WTC11 (cell line): ENCODE results near the gene EVA1C. TPM values are rescaled to one million over a fixed set of nuclear protein-coding genes. Genes with fewer than 3 reads are reported as not detected.

ENCODE experiments used
- ATAC-seq: fragments of 200-7000 bp; cut with Tn5 transposase; 2 replicates; pipeline ENCODE4 v1.10.0; 2021; ENCODE audit warnings: mild to moderate bottlenecking, moderate library complexity
- CTCF ChIA-PET: fragments of 300-600 bp; sonication (Branson Sonifier 250); formaldehyde crosslinking; loops from one replicate; lab custom pipeline; 2021; ENCODE audit warnings: antibody characterized with exemption; lab: Charles Lee
- POLR2A ChIA-PET: fragments of 350-600 bp; sonication (Branson Sonifier 250); formaldehyde crosslinking; loops from one replicate; lab custom pipeline; 2021; ENCODE audit warnings: antibody characterized with exemption; lab: Charles Lee
- DNase-seq: peaks from one replicate; pipeline ENCODE4 v3.0.0; 2021; ENCODE audit warnings: low spot score
- H3K27ac Mint-ChIP-seq: 2 replicates; pipeline ENCODE4 v1.8.0; 2021; ENCODE audit warnings: mixed read lengths
- H3K27me3 Mint-ChIP-seq: 2 replicates; pipeline ENCODE4 v1.8.0; 2021; ENCODE audit warnings: low read depth, mild to moderate bottlenecking, moderate library complexity, mixed read lengths
- H3K36me3 Mint-ChIP-seq: 2 replicates; pipeline ENCODE4 v1.8.0; 2021; ENCODE audit warnings: mixed read lengths
- H3K4me1 Mint-ChIP-seq: 2 replicates; pipeline ENCODE4 v1.8.0; 2022; ENCODE audit warnings: mixed read lengths
- H3K4me3 Mint-ChIP-seq: 2 replicates; pipeline ENCODE4 v1.8.0; 2021; ENCODE audit warnings: mild to moderate bottlenecking, moderate library complexity, mixed read lengths
- H3K9me3 Mint-ChIP-seq: 2 replicates; pipeline ENCODE4 v1.8.0; 2021; ENCODE audit warnings: mixed read lengths
- CBFB ChIP-seq: sonication (generic); formaldehyde crosslinking; IDR thresholded peaks from 2 replicates; pipeline ENCODE4 v1.8.1; 2022; ENCODE audit warnings: mild to moderate bottlenecking, low read depth, missing genetic modification reagents
- ESRRA ChIP-seq: sonication (generic); formaldehyde crosslinking; IDR thresholded peaks from 2 replicates; pipeline ENCODE4 v1.8.1; 2022; ENCODE audit warnings: mild to moderate bottlenecking, missing genetic modification reagents, borderline replicate concordance
- FOXK1 ChIP-seq: sonication (generic); formaldehyde crosslinking; IDR thresholded peaks from 2 replicates; pipeline ENCODE4 v1.8.0; 2022; ENCODE audit warnings: mild to moderate bottlenecking, moderate library complexity, missing genetic modification reagents
- MYBL2 ChIP-seq: sonication (generic); formaldehyde crosslinking; IDR thresholded peaks from 2 replicates; pipeline ENCODE4 v1.8.1; 2023; ENCODE audit warnings: mild to moderate bottlenecking, moderate library complexity, missing genetic modification reagents
- NFE2L1 ChIP-seq: sonication (generic); formaldehyde crosslinking; IDR thresholded peaks from 2 replicates; pipeline ENCODE4 v1.8.1; 2023; ENCODE audit warnings: missing genetic modification reagents
- NR1H2 ChIP-seq: sonication (generic); formaldehyde crosslinking; IDR thresholded peaks from 2 replicates; pipeline ENCODE4 v1.9.0; 2021; ENCODE audit warnings: mild to moderate bottlenecking, moderate library complexity, missing genetic modification reagents
- PRRX2 ChIP-seq: fragments of 250-450 bp; sonication (Bioruptor Pico); IDR thresholded peaks from 2 replicates; pipeline ENCODE4 v1.8.0; 2021; ENCODE audit warnings: mild to moderate bottlenecking
- SP1 ChIP-seq: sonication (generic); formaldehyde crosslinking; conservative IDR thresholded peaks from 2 replicates; pipeline ENCODE4 v1.8.1; 2022; ENCODE audit warnings: missing genetic modification reagents
- ZBTB21 ChIP-seq: sonication (generic); formaldehyde crosslinking; IDR thresholded peaks from 2 replicates; pipeline ENCODE4 v1.8.1; 2023; ENCODE audit warnings: mild to moderate bottlenecking, missing genetic modification reagents, borderline replicate concordance
- total RNA-seq: library from RNA; stranded (reverse); gene quantifications from 3 replicates; pipeline ENCODE4 v1.2.3, GENCODE V29; 2021
- TF ChIP-seq, protein P1 (sequence below): sonication (generic); formaldehyde crosslinking; conservative IDR thresholded peaks from 2 replicates; pipeline ENCODE4 v1.8.1; 2023; ENCODE audit warnings: mild to moderate bottlenecking, low read depth, missing genetic modification reagents, moderate library complexity
- TF ChIP-seq, protein P2 (sequence below): sonication (generic); formaldehyde crosslinking; IDR thresholded peaks from 2 replicates; pipeline ENCODE4 v1.8.1; 2023; ENCODE audit warnings: mild to moderate bottlenecking, moderate library complexity, missing genetic modification reagents
- TF ChIP-seq, protein P3 (sequence below): sonication (generic); formaldehyde crosslinking; IDR thresholded peaks from 2 replicates; pipeline ENCODE4 v1.8.0; 2022; ENCODE audit warnings: missing genetic modification reagents
- TF ChIP-seq, protein P4 (sequence below): sonication (generic); formaldehyde crosslinking; IDR thresholded peaks from 2 replicates; pipeline ENCODE4 v1.8.1; 2023; ENCODE audit warnings: mild to moderate bottlenecking, missing genetic modification reagents, moderate library complexity
- TF ChIP-seq, protein P5 (sequence below): sonication (generic); formaldehyde crosslinking; IDR thresholded peaks from 2 replicates; pipeline ENCODE4 v1.8.1; 2023; ENCODE audit warnings: mild to moderate bottlenecking, missing genetic modification reagents
- TF ChIP-seq, protein P6 (sequence below): sonication (generic); formaldehyde crosslinking; IDR thresholded peaks from 2 replicates; pipeline ENCODE4 v1.8.0; 2022; ENCODE audit warnings: mild to moderate bottlenecking, missing genetic modification reagents
- TF ChIP-seq, protein P7 (sequence below): sonication (generic); formaldehyde crosslinking; IDR thresholded peaks from 2 replicates; pipeline ENCODE4 v1.8.0; 2023; ENCODE audit warnings: missing genetic modification reagents, mild to moderate bottlenecking, borderline replicate concordance
- TF ChIP-seq, protein P8 (sequence below): sonication (generic); formaldehyde crosslinking; IDR thresholded peaks from 2 replicates; pipeline ENCODE4 v1.8.1; 2022; ENCODE audit warnings: low read depth, mild to moderate bottlenecking, moderate library complexity, missing genetic modification reagents, borderline replicate concordance

EVA1C gene
- total RNA-seq, 1 experiment from 2014 or later = 3.1 TPM

DNA sequence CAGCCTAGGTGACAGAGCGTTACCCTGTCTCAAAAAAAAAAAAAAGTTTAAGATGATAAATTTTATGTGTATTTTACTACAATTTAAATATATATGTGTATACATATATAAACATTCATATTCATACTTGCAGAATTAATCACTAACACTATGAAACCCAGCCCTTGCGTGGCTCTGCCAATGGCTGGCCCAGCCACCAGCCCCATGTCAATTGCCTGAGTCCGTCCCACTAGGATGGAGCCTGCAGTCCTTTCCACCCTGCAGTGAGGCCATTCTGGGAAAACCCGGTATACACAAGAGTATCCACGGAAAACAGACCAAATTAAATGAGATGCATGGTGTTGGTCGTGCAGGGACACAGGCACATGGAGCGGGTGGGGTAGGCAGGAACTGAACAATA is 123.1 kb downstream of the EVA1C start:
- H3K4me3 Mint-ChIP-seq = no peak overlapping the region
- TF ChIP-seq, protein P1, sequence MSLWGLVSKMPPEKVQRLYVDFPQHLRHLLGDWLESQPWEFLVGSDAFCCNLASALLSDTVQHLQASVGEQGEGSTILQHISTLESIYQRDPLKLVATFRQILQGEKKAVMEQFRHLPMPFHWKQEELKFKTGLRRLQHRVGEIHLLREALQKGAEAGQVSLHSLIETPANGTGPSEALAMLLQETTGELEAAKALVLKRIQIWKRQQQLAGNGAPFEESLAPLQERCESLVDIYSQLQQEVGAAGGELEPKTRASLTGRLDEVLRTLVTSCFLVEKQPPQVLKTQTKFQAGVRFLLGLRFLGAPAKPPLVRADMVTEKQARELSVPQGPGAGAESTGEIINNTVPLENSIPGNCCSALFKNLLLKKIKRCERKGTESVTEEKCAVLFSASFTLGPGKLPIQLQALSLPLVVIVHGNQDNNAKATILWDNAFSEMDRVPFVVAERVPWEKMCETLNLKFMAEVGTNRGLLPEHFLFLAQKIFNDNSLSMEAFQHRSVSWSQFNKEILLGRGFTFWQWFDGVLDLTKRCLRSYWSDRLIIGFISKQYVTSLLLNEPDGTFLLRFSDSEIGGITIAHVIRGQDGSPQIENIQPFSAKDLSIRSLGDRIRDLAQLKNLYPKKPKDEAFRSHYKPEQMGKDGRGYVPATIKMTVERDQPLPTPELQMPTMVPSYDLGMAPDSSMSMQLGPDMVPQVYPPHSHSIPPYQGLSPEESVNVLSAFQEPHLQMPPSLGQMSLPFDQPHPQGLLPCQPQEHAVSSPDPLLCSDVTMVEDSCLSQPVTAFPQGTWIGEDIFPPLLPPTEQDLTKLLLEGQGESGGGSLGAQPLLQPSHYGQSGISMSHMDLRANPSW (CRISPR knock-in tag) = no peak
- TF ChIP-seq, protein P2, sequence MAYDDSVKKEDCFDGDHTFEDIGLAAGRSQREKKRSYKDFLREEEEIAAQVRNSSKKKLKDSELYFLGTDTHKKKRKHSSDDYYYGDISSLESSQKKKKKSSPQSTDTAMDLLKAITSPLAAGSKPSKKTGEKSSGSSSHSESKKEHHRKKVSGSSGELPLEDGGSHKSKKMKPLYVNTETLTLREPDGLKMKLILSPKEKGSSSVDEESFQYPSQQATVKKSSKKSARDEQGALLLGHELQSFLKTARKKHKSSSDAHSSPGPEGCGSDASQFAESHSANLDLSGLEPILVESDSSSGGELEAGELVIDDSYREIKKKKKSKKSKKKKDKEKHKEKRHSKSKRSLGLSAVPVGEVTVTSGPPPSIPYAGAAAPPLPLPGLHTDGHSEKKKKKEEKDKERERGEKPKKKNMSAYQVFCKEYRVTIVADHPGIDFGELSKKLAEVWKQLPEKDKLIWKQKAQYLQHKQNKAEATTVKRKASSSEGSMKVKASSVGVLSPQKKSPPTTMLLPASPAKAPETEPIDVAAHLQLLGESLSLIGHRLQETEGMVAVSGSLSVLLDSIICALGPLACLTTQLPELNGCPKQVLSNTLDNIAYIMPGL (CRISPR knock-in tag) = no peak
- no peak for TF ChIP-seq ESRRA (CRISPR knock-in tag)
- TF ChIP-seq, protein P3, sequence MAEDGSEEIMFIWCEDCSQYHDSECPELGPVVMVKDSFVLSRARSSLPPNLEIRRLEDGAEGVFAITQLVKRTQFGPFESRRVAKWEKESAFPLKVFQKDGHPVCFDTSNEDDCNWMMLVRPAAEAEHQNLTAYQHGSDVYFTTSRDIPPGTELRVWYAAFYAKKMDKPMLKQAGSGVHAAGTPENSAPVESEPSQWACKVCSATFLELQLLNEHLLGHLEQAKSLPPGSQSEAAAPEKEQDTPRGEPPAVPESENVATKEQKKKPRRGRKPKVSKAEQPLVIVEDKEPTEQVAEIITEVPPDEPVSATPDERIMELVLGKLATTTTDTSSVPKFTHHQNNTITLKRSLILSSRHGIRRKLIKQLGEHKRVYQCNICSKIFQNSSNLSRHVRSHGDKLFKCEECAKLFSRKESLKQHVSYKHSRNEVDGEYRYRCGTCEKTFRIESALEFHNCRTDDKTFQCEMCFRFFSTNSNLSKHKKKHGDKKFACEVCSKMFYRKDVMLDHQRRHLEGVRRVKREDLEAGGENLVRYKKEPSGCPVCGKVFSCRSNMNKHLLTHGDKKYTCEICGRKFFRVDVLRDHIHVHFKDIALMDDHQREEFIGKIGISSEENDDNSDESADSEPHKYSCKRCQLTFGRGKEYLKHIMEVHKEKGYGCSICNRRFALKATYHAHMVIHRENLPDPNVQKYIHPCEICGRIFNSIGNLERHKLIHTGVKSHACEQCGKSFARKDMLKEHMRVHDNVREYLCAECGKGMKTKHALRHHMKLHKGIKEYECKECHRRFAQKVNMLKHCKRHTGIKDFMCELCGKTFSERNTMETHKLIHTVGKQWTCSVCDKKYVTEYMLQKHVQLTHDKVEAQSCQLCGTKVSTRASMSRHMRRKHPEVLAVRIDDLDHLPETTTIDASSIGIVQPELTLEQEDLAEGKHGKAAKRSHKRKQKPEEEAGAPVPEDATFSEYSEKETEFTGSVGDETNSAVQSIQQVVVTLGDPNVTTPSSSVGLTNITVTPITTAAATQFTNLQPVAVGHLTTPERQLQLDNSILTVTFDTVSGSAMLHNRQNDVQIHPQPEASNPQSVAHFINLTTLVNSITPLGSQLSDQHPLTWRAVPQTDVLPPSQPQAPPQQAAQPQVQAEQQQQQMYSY (CRISPR knock-in tag) = no peak
- TF ChIP-seq NFE2L1 (CRISPR knock-in tag) = no peak
- TF ChIP-seq FOXK1 = no peak
- TF ChIP-seq, protein P4, sequence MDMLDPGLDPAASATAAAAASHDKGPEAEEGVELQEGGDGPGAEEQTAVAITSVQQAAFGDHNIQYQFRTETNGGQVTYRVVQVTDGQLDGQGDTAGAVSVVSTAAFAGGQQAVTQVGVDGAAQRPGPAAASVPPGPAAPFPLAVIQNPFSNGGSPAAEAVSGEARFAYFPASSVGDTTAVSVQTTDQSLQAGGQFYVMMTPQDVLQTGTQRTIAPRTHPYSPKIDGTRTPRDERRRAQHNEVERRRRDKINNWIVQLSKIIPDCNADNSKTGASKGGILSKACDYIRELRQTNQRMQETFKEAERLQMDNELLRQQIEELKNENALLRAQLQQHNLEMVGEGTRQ (CRISPR knock-in tag) = no peak
- TF ChIP-seq, protein P5, sequence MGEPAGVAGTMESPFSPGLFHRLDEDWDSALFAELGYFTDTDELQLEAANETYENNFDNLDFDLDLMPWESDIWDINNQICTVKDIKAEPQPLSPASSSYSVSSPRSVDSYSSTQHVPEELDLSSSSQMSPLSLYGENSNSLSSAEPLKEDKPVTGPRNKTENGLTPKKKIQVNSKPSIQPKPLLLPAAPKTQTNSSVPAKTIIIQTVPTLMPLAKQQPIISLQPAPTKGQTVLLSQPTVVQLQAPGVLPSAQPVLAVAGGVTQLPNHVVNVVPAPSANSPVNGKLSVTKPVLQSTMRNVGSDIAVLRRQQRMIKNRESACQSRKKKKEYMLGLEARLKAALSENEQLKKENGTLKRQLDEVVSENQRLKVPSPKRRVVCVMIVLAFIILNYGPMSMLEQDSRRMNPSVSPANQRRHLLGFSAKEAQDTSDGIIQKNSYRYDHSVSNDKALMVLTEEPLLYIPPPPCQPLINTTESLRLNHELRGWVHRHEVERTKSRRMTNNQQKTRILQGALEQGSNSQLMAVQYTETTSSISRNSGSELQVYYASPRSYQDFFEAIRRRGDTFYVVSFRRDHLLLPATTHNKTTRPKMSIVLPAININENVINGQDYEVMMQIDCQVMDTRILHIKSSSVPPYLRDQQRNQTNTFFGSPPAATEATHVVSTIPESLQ (CRISPR knock-in tag) = no peak
- no peak for TF ChIP-seq PRRX2
- TF ChIP-seq SP1 (CRISPR knock-in tag) = no peak
- TF ChIP-seq, protein P6, sequence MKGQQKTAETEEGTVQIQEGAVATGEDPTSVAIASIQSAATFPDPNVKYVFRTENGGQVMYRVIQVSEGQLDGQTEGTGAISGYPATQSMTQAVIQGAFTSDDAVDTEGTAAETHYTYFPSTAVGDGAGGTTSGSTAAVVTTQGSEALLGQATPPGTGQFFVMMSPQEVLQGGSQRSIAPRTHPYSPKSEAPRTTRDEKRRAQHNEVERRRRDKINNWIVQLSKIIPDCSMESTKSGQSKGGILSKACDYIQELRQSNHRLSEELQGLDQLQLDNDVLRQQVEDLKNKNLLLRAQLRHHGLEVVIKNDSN = no peak
- no peak for TF ChIP-seq ZBTB21
- no peaks in the 10 kb centered on the region for H3K27me3 Mint-ChIP-seq
- ChIA-PET POLR2A (no interaction called here), CTCF (no interaction called here)
- peaks cover 14% of the 10 kb centered on the region for H3K9me3 Mint-ChIP-seq
- ATAC-seq (no peak), DNase-seq (no peak)
- H3K36me3 Mint-ChIP-seq = peaks cover 14% of the 10 kb centered on the region
- no peak overlapping the region for H3K27ac Mint-ChIP-seq
- peaks cover 20% of the 10 kb centered on the region for H3K4me1 Mint-ChIP-seq

DNA sequence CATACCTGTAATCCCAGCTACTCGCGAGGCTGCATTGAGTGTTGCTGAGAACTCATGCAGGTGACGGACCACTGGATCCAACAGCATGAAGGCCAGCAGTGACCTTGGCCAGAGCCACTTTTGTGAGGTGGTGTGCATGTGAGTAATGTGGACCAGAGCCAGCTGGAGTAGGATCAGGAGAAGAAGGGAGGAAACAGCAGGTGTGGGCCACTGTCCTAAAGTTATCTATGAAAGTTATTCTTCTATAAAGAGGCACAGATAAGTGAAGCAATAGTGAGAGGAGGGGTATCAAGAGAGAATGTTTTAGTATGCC is 125.0 kb downstream of the EVA1C start:
- Mint-ChIP-seq H3K4me1 (peaks cover 18% of the 10 kb centered on the region), H3K4me3 (no peak overlapping the region), H3K36me3 (peaks cover 6% of the 10 kb centered on the region; the same call in 1 of the 2 replicates), H3K27ac (no peak overlapping the region), H3K9me3 (peaks cover 6% of the 10 kb centered on the region; the same call in 1 of the 2 replicates), H3K27me3 (no peaks in the 10 kb centered on the region)
- ChIA-PET CTCF (no interaction called here), POLR2A (no interaction called here)
- ATAC-seq = no peak
- no peak for DNase-seq
- TF ChIP-seq MYBL2 (CRISPR knock-in tag) = no peak
- TF ChIP-seq, protein P7, sequence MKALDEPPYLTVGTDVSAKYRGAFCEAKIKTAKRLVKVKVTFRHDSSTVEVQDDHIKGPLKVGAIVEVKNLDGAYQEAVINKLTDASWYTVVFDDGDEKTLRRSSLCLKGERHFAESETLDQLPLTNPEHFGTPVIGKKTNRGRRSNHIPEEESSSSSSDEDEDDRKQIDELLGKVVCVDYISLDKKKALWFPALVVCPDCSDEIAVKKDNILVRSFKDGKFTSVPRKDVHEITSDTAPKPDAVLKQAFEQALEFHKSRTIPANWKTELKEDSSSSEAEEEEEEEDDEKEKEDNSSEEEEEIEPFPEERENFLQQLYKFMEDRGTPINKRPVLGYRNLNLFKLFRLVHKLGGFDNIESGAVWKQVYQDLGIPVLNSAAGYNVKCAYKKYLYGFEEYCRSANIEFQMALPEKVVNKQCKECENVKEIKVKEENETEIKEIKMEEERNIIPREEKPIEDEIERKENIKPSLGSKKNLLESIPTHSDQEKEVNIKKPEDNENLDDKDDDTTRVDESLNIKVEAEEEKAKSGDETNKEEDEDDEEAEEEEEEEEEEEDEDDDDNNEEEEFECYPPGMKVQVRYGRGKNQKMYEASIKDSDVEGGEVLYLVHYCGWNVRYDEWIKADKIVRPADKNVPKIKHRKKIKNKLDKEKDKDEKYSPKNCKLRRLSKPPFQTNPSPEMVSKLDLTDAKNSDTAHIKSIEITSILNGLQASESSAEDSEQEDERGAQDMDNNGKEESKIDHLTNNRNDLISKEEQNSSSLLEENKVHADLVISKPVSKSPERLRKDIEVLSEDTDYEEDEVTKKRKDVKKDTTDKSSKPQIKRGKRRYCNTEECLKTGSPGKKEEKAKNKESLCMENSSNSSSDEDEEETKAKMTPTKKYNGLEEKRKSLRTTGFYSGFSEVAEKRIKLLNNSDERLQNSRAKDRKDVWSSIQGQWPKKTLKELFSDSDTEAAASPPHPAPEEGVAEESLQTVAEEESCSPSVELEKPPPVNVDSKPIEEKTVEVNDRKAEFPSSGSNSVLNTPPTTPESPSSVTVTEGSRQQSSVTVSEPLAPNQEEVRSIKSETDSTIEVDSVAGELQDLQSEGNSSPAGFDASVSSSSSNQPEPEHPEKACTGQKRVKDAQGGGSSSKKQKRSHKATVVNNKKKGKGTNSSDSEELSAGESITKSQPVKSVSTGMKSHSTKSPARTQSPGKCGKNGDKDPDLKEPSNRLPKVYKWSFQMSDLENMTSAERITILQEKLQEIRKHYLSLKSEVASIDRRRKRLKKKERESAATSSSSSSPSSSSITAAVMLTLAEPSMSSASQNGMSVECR = no peak
- TF ChIP-seq, protein P8, sequence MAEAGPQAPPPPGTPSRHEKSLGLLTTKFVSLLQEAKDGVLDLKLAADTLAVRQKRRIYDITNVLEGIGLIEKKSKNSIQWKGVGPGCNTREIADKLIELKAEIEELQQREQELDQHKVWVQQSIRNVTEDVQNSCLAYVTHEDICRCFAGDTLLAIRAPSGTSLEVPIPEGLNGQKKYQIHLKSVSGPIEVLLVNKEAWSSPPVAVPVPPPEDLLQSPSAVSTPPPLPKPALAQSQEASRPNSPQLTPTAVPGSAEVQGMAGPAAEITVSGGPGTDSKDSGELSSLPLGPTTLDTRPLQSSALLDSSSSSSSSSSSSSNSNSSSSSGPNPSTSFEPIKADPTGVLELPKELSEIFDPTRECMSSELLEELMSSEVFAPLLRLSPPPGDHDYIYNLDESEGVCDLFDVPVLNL (CRISPR knock-in tag) = no peak
- TF ChIP-seq CBFB (CRISPR knock-in tag) = no peak
- TF ChIP-seq NR1H2 (CRISPR knock-in tag) = no peak
